Measurements from ENCODE around the gene FOXN3. TPM values are rescaled to one million over a fixed set of nuclear protein-coding genes. Genes with fewer than 3 reads are reported as not detected.

FOXN3 gene
- polyA plus RNA-seq, 1 donor (not counting 4 experiments of a cell fraction or from before 2014, with no cell fraction given), result 10.2 TPM

DNA sequence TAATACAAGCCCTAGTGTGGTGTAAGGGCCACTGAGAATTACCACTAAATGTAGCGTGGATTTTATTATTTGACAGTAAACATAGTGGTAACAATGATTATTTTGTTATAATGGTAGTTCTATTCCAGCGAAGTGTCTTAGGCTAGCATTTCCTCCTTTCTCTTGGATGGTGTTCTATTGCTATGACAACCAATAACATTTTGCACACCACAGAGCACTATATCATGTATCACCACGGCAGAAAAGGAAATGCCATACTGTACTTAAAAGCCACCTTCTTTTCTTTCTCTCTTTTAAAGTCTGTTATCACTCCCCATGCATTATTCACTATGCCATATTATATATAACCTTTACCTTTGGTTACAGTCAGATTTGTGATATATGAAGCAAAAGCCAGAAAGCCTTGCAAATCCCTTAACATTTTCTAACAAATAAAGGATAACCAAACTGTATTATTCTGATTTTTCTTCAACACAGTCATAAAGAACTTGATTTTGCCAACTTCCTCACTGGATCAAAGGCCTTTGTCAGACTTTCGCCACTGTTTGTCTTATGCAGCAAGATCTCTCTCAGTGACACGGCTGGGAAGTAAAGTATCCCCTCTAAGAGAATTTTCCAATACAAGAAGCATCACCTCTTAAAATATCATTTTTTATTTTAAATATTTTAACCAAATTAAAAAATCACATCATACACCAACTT is 195.8 kb downstream of the FOXN3 start:
- Histone ChIP-seq H3K9me3 (ENCODE audit: control insufficient read depth, low read depth, low read length) (no peaks in the 10 kb centered on the region), H3K9ac (ENCODE audit: control insufficient read depth, extremely low read depth, insufficient read depth, low read length) (no peak overlapping the region), H3K27ac (ENCODE audit: control insufficient read depth, insufficient read depth, low read length) (no peak overlapping the region), H3K36me3 (ENCODE audit: control insufficient read depth in 2 of 2, extremely low read depth in 1 of 2, insufficient read depth in 2 of 2, low read length in 2 of 2) (no peaks in the 10 kb centered on the region), H2AFZ (ENCODE audit: control insufficient read depth, low read length) (no peak overlapping the region), H3K79me2 (ENCODE audit: control insufficient read depth, insufficient read depth, low read length) (no peaks in the 10 kb centered on the region), H3K4me1 (ENCODE audit: control insufficient read depth, extremely low read depth, insufficient read depth, low read length) (no peaks in the 10 kb centered on the region), H3K9me1 (ENCODE audit: control insufficient read depth, extremely low read depth, insufficient read depth, low read length) (no peaks in the 10 kb centered on the region), H3K4me2 (ENCODE audit: control insufficient read depth, extremely low read depth, insufficient read depth, low read depth, low read length) (no peak overlapping the region), H3K27me3 (ENCODE audit: control insufficient read depth, extremely low read depth, insufficient read depth, low read length) (no peaks in the 10 kb centered on the region), H4K20me1 (ENCODE audit: control insufficient read depth, extremely low read depth, insufficient read depth, low read length) (no peaks in the 10 kb centered on the region), H3K4me3 (ENCODE audit: control insufficient read depth in 2 of 3, extremely low read depth in 1 of 3, insufficient read depth in 2 of 3, low read depth in 1 of 3, low read length in 3 of 3) (no peak overlapping the region)
- TF ChIP-seq EZH2 (IDR thresholded peaks at IDR 0.05; ENCODE audit: low read length), result no peak
- TF ChIP-seq, protein P1, sequence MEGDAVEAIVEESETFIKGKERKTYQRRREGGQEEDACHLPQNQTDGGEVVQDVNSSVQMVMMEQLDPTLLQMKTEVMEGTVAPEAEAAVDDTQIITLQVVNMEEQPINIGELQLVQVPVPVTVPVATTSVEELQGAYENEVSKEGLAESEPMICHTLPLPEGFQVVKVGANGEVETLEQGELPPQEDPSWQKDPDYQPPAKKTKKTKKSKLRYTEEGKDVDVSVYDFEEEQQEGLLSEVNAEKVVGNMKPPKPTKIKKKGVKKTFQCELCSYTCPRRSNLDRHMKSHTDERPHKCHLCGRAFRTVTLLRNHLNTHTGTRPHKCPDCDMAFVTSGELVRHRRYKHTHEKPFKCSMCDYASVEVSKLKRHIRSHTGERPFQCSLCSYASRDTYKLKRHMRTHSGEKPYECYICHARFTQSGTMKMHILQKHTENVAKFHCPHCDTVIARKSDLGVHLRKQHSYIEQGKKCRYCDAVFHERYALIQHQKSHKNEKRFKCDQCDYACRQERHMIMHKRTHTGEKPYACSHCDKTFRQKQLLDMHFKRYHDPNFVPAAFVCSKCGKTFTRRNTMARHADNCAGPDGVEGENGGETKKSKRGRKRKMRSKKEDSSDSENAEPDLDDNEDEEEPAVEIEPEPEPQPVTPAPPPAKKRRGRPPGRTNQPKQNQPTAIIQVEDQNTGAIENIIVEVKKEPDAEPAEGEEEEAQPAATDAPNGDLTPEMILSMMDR (optimal IDR thresholded peaks at IDR 0.05 in 1 of 3, IDR thresholded peaks at IDR 0.05 in 1 of 3, conservative IDR thresholded peaks at IDR 0.05 in 1 of 3; ENCODE audit: extremely low read depth in 1 of 3, insufficient read depth in 2 of 3, low read length in 3 of 3), result no peak
- DNase-seq (ENCODE audit: low read depth, low spot score), result no peak
- FAIRE-seq, result no peak
- dilution Hi-C loops (cut with MboI; ENCODE audit: extremely low pct_ligation_motif_present, low sequenced_read_pairs), result no loop called here

DNA sequence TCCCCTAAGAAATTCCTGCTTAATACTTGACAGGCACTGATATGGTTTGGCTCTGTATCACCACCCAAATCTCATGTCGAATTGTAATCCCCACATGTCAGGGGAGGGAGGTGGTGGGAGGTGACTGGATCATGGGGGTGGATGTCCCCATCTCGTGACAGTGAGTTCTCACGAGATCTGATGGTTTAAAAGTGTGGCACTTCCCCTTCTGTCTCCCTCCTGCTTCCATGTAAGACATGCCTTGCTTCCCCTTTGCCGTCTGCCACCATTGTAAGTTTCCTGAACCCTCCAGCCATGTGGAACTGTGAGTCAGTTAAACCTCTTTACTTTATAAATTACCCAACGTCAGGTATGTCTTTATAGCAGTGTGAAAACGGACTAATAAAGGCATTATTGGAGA is 198.0 kb downstream of the FOXN3 start:
- Histone ChIP-seq H3K9me1 (ENCODE audit: control insufficient read depth, extremely low read depth, insufficient read depth, low read length) (no peaks in the 10 kb centered on the region), H4K20me1 (ENCODE audit: control insufficient read depth, extremely low read depth, insufficient read depth, low read length) (no peaks in the 10 kb centered on the region), H3K79me2 (ENCODE audit: control insufficient read depth, insufficient read depth, low read length) (no peaks in the 10 kb centered on the region), H3K9me3 (ENCODE audit: control insufficient read depth, low read depth, low read length) (no peaks in the 10 kb centered on the region), H3K9ac (ENCODE audit: control insufficient read depth, extremely low read depth, insufficient read depth, low read length) (no peak overlapping the region), H3K27ac (ENCODE audit: control insufficient read depth, insufficient read depth, low read length) (no peak overlapping the region), H3K4me3 (ENCODE audit: control insufficient read depth in 2 of 3, extremely low read depth in 1 of 3, insufficient read depth in 2 of 3, low read depth in 1 of 3, low read length in 3 of 3) (no peak overlapping the region), H3K4me1 (ENCODE audit: control insufficient read depth, extremely low read depth, insufficient read depth, low read length) (no peaks in the 10 kb centered on the region), H3K4me2 (ENCODE audit: control insufficient read depth, extremely low read depth, insufficient read depth, low read depth, low read length) (no peak overlapping the region), H3K27me3 (ENCODE audit: control insufficient read depth, extremely low read depth, insufficient read depth, low read length) (no peaks in the 10 kb centered on the region), H3K36me3 (ENCODE audit: control insufficient read depth in 2 of 2, extremely low read depth in 1 of 2, insufficient read depth in 2 of 2, low read length in 2 of 2) (no peaks in the 10 kb centered on the region), H2AFZ (ENCODE audit: control insufficient read depth, low read length) (no peak overlapping the region)
- DNase-seq (ENCODE audit: low read depth, low spot score) (no peak), FAIRE-seq (no peak)
- TF ChIP-seq EZH2 (IDR thresholded peaks at IDR 0.05; ENCODE audit: low read length), result no peak
- TF ChIP-seq, protein P1 (optimal IDR thresholded peaks at IDR 0.05 in 1 of 3, IDR thresholded peaks at IDR 0.05 in 1 of 3, conservative IDR thresholded peaks at IDR 0.05 in 1 of 3; ENCODE audit: extremely low read depth in 1 of 3, insufficient read depth in 2 of 3, low read length in 3 of 3), result no peak
- dilution Hi-C loops (cut with MboI; ENCODE audit: extremely low pct_ligation_motif_present, low sequenced_read_pairs), result no loop called here
